Nucleus accumbens (tissue), 56 donors: ENCODE results near the gene FAM180A.
"Not testable (repeated sequence)": the region's sequence is repeated elsewhere in the genome, so short reads cannot be mapped to it uniquely, and the experiment has no call there.

Source experiments
- DNase-seq, 56 donors: peaks; one replicate each; lab custom pipeline; 2025; lab: John Stamatoyannopoulos, UW

FAM180A gene

GRCh38 chr7:135716677-135717238, 31.9 kb downstream of the FAM180A start:
- no peak for DNase-seq

DNA sequence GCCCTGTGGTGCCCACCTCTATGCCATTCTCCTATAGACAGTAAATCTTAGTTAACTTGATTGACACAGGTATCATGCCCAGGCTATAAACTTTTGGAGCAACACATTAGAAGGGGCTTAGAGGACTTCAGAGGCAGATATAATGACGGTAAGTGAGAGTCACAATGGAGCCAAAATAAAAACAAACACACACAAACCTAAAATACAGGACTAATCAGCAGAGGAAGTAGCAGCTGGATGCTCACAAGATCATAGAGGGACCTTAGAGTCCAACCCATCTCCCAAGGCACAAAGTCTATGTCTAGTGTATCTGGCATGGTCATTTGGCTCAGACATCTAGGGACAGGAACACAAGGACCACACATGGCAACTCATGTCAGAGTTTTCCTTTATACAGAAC, 32.9 kb downstream of the FAM180A start:
- no peak for DNase-seq

DNA sequence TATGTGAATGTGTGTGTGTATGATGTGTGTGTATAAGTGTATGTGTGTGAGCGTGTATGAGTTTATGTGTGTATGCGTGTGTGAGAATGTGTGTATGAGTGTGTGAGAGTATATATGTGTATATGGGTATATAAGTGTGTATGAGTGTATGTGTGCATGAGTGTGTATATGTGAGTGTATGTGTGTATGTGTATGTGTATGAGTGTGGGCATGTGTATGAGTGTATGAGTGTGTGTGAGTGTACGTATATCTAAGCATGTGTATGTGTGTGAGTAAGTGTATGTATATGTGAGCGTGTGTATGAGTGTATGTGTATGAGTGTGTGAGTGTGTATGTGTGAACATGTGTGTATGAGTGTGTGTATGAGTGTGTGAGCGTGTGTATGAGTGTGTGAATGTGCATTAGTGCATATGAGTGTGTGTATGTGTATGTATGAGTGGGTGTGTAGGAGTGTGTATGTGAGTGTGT, 33.5 kb downstream of the FAM180A start:
- no peak for DNase-seq

- no peak for DNase-seq
These were observed 34.0 kb downstream of the FAM180A start for GRCh38 chr7:135714534-135715009.

DNA sequence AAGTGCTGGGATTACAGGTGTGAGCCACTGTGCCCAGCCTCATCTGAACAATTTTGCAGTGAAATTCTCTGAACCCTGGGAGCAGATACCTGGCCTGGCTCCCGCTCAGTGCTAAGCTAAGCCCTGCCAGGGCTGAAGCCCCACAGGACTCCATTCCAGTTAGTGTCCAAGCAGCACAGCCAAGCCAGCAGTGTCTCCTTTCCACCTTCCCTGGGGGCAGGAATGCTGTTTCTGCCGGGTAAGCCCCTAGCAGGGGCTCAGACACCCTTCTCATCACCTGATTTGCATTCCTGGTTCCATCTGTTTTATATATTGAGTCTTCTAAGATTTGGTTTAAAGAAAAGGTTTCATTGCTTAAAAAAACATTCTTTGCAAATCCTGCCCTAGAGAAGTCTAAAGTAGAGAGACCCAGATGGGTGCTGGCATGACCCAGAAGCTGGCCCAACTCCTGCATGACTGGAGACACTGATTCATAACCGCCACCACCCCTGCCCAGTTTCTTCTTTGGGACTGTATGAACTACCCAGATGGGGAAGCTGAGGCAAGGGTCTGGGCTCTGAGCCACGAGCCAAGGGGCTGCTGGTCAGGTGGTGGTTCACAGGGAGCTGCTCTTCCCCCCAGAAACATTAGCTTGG, 34.7 kb downstream of the FAM180A start:
- no peak for DNase-seq

GRCh38 chr7:135712796-135713195, 35.8 kb downstream of the FAM180A start:
- no peak for DNase-seq

GRCh38 chr7:135712182-135712782, 36.3 kb downstream of the FAM180A start:
- DNase-seq: no peak

DNA sequence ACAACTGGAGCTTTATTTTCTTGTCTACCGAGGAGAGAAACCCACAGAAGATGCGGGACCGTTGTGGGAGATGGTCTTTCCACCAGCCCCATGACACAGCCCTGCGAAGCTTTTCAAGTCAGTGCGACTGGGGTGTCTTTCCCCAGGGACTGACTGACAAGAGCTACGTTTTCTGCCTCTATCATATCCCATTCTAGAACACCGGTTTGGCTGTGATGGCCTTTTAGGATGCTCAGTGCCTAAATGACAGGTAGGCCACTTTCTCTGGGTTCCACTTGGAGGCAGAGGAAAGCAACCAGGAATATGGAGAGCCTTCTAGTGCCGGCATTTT, 37.5 kb downstream of the FAM180A start:
- no peak for DNase-seq

- DNase-seq: no peak
These were observed 38.0 kb downstream of the FAM180A start for GRCh38 chr7:135710417-135711138.

GRCh38 chr7:135709508-135709907, 39.1 kb downstream of the FAM180A start:
- no peak for DNase-seq

- DNase-seq: no peak
These were observed 40.6 kb downstream of the FAM180A start for GRCh38 chr7:135708041-135708440.

GRCh38 chr7:135707570-135707966, 41.0 kb downstream of the FAM180A start:
- no peak for DNase-seq

DNA sequence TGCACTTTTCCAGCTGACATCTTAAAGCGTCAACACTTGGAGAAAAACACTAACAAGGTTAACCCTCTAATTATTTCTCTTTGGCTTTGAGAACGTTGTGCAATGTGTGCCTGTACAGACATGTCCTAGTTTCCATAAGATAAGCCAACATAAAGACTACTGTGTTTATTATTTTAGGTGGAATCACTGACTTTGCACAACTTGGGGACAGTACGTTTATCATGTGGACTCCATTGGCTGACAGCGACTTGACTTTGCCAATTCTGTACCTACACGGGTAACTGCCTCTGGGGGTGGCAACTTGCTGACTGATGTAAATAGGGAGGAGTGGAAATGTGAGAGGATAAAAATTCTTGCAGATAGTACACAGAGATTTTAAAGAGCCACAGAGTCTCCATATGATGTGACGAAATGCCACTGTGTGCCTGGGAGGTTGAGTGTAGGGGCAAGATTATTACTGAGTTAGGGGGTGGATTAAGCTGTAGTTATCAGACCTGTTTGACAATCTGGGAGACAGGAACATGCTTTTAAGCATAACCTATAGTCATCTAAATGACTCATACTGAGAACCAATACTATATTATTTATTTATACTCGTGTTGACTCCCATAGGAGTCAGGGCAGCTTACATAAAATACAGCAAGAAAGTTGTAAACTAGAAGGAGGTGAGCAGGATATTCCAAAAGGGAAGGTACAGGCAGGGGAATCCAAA, 41.6 kb downstream of the FAM180A start:
- DNase-seq: no peak

- DNase-seq: no peak
These were observed 42.4 kb downstream of the FAM180A start for GRCh38 chr7:135706038-135706742.

DNA sequence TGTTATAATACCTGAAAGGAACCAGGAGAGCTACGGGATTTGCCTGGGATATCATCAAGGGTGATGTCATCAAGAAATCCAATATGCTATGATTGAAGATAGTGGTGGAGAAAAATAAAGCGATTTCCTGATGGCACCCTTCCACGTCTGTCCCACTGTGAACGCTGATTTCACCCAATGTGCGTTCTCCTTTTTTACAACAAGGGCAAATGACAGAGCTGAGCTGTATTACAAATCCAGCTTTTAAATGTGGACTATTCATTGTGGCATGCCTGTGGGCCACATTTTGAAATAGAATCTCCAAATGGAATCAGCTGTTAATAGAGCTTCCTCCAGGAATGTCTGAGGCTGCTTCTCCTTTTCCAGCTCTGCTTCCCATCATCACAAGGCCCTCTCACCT, 43.9 kb downstream of the FAM180A start:
- no peak for DNase-seq

DNA sequence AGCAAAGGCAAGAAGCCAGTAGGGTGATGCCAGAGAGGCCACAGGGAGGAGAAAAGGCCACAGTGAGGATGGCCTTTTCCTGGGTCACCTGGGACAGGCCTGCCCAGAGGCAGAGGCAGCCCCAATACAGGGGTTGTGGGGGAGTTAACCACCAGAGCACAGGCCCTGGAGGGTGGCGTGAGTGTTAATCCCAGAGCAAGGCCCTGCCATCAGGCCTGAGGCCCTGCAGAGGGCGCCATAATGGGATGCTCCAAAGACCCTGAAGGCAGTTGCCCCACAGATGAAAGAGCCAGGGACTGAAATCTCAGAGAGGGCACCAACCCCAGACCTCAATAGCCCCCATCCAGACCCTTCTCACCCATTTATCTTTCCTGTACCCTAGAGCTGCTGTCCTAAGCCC, 44.5 kb downstream of the FAM180A start:
- no peak for DNase-seq

GRCh38 chr7:135697276-135698049, 51.1 kb downstream of the FAM180A start:
- DNase-seq: no peak

- DNase-seq: no peak
These were observed 55.1 kb downstream of the FAM180A start for GRCh38 chr7:135693558-135693957.

DNA sequence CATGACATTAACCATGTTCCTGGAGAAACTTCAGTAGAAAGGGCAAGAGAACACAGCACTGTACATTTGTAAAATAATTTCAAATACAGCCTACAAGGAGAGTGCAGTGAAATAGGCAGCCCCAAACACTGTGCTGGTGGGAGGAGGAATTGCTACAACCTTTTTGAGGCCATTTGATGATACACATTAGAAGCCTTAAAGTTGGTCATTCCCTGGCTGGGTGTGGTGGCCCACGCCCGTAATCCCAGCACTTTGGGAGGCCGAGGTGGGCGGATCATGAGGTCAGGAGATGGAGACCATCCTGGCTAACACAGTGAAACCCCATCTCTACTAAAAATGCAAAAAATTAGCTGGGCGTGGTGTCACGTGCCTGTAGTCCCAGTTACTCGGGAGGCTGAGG, 56.0 kb downstream of the FAM180A start:
- DNase-seq: not testable (repeated sequence)
